Progenitor cell of endocrine pancreas (in vitro differentiated cells): ENCODE data around the gene FAIM2. TPM values are rescaled to one million over a fixed set of nuclear protein-coding genes. Genes with fewer than 3 reads are reported as not detected.

Experiments used
- DNase-seq: peaks from one replicate; pipeline ENCODE4 v3.0.0; 2021; ENCODE audit warnings: low spot score; ENCODE audit not compliant: unreplicated experiment
- H3K27ac Mint-ChIP-seq: 2 replicates; pipeline ENCODE4 v1.8.0; 2021; ENCODE audit warnings: mild to moderate bottlenecking, moderate library complexity, mixed read lengths
- H3K27me3 Mint-ChIP-seq: 2 replicates; pipeline ENCODE4 v1.8.0; 2021; ENCODE audit warnings: mixed read lengths
- H3K36me3 Mint-ChIP-seq: 2 replicates; pipeline ENCODE4 v1.8.0; 2022; ENCODE audit warnings: mixed read lengths; ENCODE audit not compliant: insufficient read depth
- H3K4me1 Mint-ChIP-seq: 2 replicates; pipeline ENCODE4 v1.8.0; 2021; ENCODE audit warnings: low read depth, mixed read lengths
- H3K4me3 Mint-ChIP-seq: 2 replicates; pipeline ENCODE4 v1.8.0; 2021; ENCODE audit warnings: low read depth, mild to moderate bottlenecking, moderate library complexity, mixed read lengths
- H3K9me3 Mint-ChIP-seq: 2 replicates; pipeline ENCODE4 v1.8.0; 2021; ENCODE audit warnings: low read depth, mixed read lengths
- CTCF ChIP-seq: fragments of 200-600 bp; sonication (generic); IDR thresholded peaks from one replicate; pipeline ENCODE4 v1.5.0; 2021; ENCODE audit warnings: antibody characterized with exemption, mild to moderate bottlenecking; ENCODE audit not compliant: unreplicated experiment
- total RNA-seq: library from RNA; stranded (reverse); gene quantifications from 2 replicates; pipeline ENCODE4 v1.2.1, GENCODE V29; 2021

Gene FAIM2
- total RNA-seq, 1 donor from 2014 or later = not detected

GRCh38 chr12:49939307-49939706 lies 35.6 kb upstream of the FAIM2 start:
- Mint-ChIP-seq H3K27ac (peak overlapping the region; percentile 79), H3K4me1 (peaks cover 34% of the 10 kb centered on the region), H3K36me3 (no peaks in the 10 kb centered on the region), H3K27me3 (peaks cover 17% of the 10 kb centered on the region), H3K4me3 (no peak overlapping the region), H3K9me3 (peaks cover 4% of the 10 kb centered on the region)
- no peak for TF ChIP-seq CTCF
- DNase-seq = no peak

DNA sequence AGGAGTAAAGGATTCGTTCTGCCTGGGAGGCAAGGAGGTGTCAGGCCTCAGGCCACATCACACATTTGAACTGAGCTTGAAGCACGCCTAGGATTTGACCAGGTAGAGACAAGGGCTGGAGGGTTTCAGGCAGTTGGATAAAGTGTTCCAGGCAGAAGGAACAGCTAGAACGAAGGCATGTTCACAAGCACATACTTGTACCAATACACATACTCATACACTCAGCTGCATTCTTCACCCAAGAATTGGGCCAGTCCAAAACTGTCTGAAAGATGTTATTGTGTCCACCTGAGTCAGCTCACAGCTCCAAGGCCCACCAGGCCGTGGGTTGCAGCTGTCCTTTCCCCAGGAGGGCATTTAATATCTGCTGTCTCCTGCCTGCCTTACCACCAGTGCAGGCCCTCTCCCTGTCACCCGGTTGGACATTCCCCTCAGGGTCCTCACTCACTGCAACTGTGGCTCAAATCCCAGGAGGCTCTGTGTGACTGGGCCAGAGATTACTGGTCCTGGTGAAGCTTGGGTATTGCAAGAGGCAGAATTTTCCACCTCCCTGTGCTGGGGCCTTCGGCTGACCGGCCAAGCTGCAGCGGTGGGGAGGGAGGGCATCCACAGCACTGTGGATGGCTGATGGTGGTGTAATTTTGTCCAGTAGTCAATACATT lies 34.1 kb upstream of the FAIM2 start:
- peak overlapping the region; percentile 80 for H3K27ac Mint-ChIP-seq
- no peak for DNase-seq
- H3K4me3 Mint-ChIP-seq = no peak overlapping the region
- no peaks in the 10 kb centered on the region for H3K36me3 Mint-ChIP-seq
- peaks cover 33% of the 10 kb centered on the region for H3K4me1 Mint-ChIP-seq
- TF ChIP-seq CTCF = no peak
- H3K27me3 Mint-ChIP-seq = peaks cover 9% of the 10 kb centered on the region
- H3K9me3 Mint-ChIP-seq = peaks cover 4% of the 10 kb centered on the region

DNA sequence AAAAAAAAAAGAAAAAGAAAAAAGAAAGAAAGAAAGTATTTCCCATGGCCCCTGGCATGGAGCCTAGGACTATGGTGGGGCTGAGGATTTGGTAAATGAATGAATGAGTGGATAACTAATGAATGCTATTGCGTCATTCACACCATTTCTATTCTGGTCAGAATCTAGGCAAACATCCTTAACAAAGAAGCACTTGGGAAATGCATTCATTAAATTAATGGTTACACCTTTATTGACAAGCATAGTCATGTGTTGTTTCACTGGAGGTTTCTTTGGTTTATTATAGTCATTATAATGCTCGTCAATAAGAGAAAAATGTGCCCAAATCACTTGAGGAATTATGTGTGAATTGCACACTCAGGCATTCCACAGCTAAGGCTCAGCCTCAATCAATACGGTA lies 33.2 kb upstream of the FAIM2 start:
- Mint-ChIP-seq H3K4me1 (peaks cover 33% of the 10 kb centered on the region), H3K9me3 (peaks cover 4% of the 10 kb centered on the region), H3K4me3 (no peak overlapping the region), H3K36me3 (no peaks in the 10 kb centered on the region), H3K27me3 (peaks cover 4% of the 10 kb centered on the region), H3K27ac (no peak overlapping the region)
- DNase-seq = no peak
- TF ChIP-seq CTCF = no peak

- Mint-ChIP-seq H3K36me3 (no peaks in the 10 kb centered on the region), H3K27me3 (peaks cover 2% of the 10 kb centered on the region), H3K9me3 (peaks cover 4% of the 10 kb centered on the region), H3K27ac (no peak overlapping the region), H3K4me1 (peaks cover 27% of the 10 kb centered on the region), H3K4me3 (no peak overlapping the region)
- TF ChIP-seq CTCF = no peak
- no peak for DNase-seq
Observed at GRCh38 chr12:49934505-49934904, 30.8 kb upstream of the FAIM2 start.

- peaks cover 6% of the 10 kb centered on the region for H3K27me3 Mint-ChIP-seq
- TF ChIP-seq CTCF = no peak
- no peaks in the 10 kb centered on the region for H3K36me3 Mint-ChIP-seq
- peaks cover 4% of the 10 kb centered on the region for H3K9me3 Mint-ChIP-seq
- peaks cover 20% of the 10 kb centered on the region for H3K4me1 Mint-ChIP-seq
- DNase-seq = no peak
- H3K4me3 Mint-ChIP-seq = no peak overlapping the region
- H3K27ac Mint-ChIP-seq = peak overlapping the region; percentile 24
Observed at GRCh38 chr12:49933796-49934195, 30.1 kb upstream of the FAIM2 start.
